COLO829 (cell line): ENCODE results near the gene FAM120A.

Source experiments
- DNase-seq: peaks from one replicate; pipeline ENCODE4 v3.0.0; 2012; ENCODE audit warnings: low spot score

Gene FAM120A

GRCh38 chr9:93557366-93558137, 106.1 kb downstream of the FAM120A start:
- DNase-seq = no peak

GRCh38 chr9:93558503-93558902, 107.0 kb downstream of the FAM120A start:
- no peak for DNase-seq

DNA sequence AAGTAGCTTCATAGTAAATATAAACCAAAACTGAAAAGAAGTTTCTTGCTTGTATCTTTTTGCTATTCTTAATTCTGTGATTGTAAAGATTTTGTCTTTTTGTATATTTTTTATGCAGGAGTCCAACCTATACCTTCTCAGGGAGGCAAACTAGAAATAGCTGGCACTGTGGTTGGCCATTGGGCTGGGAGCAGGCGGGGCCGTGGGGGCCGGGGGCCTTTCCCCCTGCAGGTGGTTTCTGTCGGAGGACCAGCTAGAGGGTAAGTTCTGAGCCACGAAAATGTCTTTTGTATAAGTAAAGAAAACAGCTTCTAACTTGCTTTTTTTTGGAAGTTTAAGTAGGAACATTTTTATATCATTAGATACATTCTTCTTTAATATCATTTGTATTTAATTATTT, 109.5 kb downstream of the FAM120A start:
- no peak for DNase-seq

DNA sequence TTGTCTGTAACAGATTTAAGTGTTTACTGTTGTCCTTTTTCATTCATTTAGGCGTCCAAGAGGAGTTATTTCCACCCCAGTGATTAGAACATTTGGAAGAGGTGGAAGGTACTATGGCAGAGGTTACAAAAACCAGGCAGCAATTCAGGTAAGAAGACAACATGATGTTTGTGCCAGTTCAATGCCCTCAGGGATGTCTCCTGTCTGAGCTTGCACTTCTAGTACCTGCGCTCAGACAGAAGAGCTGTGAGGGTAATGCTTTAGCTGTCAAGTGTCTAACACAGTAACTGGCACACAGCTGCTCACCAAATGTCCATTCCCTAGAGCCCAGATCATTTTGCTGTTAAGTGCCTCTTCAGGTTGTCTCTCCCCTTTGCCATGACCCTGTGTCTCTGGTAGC, 110.7 kb downstream of the FAM120A start:
- DNase-seq = no peak

DNA sequence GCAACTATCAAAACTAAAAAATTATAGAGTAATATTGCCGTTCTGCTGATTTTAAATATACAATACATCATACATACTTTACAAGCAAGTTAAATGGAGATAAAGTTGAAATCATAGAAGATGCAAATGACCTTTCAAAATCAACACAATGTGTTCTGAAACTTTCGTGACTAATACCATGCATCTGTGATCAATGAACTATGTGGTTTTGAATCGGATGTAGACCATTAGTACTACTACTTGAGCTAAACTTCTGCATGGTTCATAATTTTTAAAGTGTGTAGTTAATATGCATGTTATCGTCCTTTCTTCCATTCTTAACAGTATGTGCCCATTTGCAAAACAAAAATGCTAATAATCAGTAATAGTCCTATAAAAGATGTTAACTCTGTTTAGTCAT, 113.6 kb downstream of the FAM120A start:
- DNase-seq = no peak

GRCh38 chr9:93566408-93567270, 115.2 kb downstream of the FAM120A start:
- peak; percentile 97 for DNase-seq

DNA sequence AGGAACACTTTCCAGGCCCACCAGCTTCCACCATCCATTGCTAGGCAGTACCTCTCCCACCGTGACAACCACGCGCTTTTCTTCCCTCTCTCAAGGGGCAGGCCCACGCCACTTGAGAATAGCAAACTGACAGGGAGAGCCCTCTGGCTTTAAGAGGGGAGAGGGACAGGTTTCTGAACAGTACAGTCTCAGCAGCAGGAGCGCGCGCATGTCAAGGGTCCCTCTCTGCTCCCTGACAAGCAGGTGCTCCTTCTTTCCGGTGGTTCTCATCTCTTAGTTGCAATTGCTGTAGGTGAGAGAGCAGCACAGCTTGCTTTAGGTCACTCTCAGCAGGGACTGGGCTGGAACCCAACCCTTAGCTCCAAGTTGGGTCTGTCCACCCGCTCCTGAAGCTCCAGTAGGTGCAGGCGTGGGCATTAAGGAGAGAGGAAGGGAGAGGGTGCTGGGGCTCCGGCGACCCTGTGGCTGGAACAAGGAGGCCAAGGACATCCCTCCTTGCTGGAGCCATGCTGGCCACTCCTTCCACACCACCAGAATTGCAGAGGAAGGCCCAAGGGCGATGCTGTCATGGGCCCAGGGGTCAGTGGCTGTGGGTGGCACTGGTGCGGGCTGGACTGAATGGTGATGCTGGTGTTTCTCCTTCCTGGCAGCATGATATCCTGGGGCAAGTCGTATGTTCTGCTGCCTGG, 115.9 kb downstream of the FAM120A start:
- no peak for DNase-seq

GRCh38 chr9:93568169-93568568, 116.7 kb downstream of the FAM120A start:
- DNase-seq = no peak

DNA sequence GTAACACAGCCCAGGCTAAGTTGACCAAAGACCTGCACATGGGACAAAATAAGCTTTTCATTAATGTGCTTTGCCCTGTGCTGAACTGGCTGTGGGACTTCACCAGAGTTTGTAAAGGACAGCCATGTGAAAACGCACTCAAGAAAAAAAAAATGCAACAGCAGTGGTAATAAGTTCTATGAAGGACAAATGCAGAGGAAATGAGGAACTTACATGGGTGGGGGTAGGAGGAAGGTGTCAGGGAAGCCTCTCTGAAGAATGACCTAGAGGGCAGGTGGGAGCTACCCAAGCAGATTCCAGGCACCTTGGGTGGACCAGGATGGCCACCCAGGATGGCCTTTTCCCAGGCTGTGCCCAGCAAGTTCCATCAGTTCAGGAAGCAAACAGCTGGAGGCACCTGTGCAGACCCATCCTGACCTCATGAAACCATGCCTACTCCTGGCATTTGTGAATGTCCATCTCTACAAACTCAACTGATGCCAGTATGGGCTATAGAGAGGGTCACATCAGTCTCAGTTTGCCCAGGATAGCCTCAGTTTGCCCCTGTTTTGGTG, 118.2 kb downstream of the FAM120A start:
- DNase-seq = no peak

DNA sequence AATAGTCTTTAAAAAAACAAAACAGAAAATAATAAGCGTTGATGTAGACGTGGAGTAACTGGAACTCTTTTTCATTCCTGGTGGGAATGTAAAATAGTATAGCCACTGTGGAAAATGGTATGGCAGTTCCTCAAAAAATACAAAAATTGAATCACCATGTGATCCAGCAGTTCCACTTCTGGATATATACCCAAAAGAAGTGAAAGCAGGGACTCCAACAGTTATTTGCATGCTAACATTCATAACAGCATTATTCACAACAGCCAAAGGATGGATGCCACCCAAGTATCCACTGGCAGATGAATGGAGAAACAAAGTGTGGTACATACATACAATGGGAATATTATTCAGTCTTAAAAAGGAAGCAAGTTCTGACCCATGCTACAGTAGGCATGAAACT, 120.7 kb downstream of the FAM120A start:
- no peak for DNase-seq

DNA sequence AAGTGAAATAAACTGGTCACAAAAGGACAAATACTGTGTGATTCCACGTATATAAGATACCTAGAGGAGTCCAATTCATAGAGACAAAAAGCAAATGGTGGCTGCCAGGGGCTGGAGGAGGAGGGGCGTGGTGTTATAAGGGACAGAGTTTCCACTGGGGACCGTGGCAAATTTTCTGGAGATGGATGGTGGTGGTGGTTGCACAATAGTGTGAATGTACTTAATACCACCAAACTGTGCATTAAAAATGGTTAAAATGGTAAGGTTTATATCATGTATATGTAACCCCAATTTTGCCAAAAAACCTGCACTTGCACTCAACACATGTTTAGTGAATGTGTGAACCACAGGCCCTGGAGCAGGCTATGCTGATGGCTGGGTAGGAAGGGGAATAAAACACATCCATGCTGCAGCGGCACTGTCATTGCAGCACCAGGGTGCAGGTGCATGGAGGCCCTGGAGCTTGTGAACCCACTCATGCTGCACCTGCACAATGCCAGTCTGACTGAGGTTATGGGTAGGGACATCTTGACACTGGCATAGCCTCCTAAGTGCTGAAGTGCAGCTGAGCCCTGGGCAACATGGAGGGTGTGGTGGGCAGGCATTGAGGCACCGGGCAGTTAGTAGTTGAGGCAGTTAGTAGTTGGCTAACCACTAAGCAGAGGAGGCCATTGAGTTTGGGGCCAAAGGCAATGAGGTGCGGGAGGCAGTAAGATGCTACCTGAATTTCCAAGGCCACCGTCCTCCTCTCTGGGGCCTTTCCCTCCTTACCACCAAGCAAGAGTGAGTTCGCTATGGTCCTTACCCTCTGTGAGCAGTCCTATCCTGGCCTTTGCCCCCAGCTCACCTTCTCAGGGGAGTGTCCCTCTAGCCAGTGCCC, 121.4 kb downstream of the FAM120A start:
- no peak for DNase-seq

GRCh38 chr9:93573516-93573828, 122.0 kb downstream of the FAM120A start:
- DNase-seq = no peak

- no peak for DNase-seq
These were observed 122.8 kb downstream of the FAM120A start for GRCh38 chr9:93574091-93574899.

GRCh38 chr9:93574900-93575795, 123.7 kb downstream of the FAM120A start:
- DNase-seq = no peak

DNA sequence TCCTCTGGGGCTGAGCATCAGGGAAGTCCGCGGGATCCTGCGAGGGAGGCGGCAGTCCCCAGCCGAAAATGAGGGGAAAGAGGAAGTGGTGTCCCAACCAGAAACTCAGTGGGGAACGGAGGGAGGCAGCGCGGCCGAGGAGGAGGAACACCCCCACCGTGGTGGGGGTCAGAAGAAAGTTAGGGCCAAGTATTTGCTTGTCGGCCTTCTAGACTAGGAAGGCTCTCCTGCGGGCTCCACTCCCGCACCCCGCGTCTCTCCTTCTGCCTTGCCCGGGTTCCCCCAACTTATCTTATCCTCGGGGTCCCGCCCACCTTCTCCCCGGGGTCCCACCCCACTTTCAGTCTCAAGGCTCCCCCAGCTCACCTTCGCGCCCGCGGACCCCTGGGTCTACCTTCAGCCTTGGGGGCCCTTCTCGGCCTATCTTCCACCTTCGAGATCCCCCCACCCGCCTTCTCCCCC, 124.3 kb downstream of the FAM120A start:
- DNase-seq = no peak

GRCh38 chr9:93576258-93577077, 125.0 kb downstream of the FAM120A start, which contains the start of gene PHF2:
Gene PHF2, plus strand, starts transcription at chr9:93576584. Its CDS starts 190 bp downstream, at chr9:93576774.
- DNase-seq = no peak

GRCh38 chr9:93577078-93577974, 125.8 kb downstream of the FAM120A start:
- DNase-seq = no peak
